OCI-M2 (cell line): Measurements from ENCODE around the gene STAT5A.
"Not testable (repeated sequence)": the region's sequence is repeated elsewhere in the genome, so short reads cannot be mapped to it uniquely, and the experiment has no call there.

ENCODE experiments used
- DNase-seq: peaks from one replicate; lab custom pipeline; 2025; ENCODE audit not compliant: unreplicated experiment; lab: John Stamatoyannopoulos, UW

The STAT5A gene

DNA sequence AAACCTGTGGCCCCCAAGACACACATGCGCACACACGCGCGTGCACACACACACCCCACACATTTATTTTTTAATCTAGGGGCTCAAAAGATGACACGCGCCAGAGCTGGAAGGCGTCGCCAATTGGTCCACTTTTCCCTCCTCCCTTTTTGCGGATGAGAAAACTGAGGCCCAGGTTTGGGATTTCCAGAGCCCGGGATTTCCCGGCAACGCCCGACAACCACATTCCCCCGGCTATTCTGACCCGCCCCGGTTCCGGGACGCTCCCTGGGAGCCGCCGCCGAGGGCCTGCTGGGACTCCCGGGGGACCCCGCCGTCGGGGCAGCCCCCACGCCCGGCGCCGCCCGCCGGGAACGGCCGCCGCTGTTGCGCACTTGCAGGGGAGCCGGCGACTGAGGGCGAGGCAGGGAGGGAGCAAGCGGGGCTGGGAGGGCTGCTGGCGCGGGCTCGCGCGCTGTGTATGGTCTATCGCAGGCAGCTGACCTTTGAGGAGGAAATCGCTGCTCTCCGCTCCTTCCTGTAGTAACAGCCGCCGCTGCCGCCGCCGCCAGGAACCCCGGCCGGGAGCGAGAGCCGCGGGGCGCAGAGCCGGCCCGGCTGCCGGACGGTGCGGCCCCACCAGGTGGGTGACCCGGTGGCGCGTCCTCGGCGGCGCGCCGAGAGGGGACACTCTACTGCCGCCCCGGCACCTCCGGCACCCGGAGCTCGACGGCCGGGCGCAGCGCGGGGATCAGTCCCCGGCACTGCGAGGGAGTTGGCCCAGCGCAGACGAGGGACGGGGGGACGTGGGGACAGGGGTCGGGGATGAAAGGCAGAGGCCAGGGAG lies at the start of gene STAT5A:
STAT5A (plus strand) TSS at position 522 of the 826 bp plus-strand sequence. CDS start 914 bp downstream, outside the sequence.
- DNase-seq, result no peak

DNA sequence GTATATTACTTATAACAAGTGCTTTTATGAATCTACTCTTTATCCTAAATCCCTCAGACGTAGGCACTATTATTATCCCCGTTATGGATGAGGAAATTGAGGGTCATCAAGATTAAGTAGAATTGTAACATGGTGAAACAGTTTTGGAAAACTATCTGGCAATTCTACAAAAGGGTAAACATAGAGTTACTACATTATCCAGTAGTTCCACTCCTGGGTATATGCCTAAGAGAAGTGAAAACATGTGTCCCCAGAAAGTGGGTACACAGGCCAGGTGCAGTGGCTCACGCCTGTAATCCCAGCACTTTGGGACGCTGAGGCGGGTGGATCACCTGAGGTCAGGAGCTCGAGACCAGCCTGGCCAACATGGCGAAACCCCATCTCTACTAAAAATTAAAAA lies 48.7 kb upstream of the STAT5A start:
- not testable (repeated sequence) for DNase-seq

DNA sequence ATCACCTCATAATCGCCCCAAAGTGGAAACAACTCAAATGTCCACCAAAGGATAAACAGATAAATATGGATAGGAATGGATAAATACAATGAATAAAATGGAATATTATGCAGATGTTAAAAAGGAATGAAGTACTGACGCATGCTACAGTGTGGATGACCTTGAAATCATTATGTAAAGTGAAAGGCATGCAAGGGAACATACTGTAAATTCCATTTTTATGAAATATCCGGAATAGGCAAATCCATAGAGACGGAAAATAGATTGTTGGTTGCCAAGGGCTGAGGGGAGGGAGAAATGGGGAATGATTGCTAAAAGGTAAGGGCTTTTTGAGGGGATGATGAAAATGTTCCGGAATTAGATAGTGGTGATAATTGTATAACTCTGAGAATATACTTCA lies 48.1 kb upstream of the STAT5A start:
- no peak for DNase-seq

DNA sequence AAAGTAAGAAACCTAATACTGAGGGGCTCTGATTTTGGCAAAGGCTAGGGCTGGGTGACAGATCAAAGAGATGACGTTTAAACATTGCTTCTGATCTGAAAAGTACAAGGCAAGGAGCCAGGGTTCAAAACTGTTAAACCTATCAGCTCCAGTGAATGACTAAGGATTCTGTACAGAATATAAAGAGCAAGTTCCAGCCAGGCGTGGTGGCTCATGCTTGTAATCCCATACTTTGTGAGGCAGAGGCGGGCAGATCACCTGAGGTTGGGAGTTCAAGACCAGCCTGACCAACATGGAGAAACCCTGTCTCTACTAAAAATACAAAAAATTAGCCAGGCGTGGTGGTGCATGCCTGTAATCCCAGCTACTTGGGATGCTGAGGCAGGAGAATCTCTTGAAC lies 47.4 kb upstream of the STAT5A start:
- DNase-seq, result not testable (repeated sequence)

DNA sequence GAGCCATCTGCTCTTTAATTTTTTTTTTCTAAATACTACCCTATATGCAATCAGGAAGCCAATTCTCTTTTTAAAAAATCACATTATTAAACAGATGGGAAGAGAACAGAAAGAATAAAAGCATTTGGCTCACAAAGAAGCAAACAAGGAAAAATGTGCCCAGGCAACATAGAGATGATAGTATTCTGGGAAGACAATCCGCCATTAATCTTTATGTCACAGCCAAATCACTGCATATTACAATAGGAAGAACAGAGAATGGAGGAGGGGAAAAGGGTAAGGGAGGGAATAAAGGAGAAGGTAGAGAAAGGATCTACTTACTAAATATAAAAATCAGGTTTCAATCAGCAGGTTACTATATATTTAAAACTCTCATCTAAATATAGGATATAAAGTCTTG lies 46.4 kb upstream of the STAT5A start:
- DNase-seq, result no peak

DNA sequence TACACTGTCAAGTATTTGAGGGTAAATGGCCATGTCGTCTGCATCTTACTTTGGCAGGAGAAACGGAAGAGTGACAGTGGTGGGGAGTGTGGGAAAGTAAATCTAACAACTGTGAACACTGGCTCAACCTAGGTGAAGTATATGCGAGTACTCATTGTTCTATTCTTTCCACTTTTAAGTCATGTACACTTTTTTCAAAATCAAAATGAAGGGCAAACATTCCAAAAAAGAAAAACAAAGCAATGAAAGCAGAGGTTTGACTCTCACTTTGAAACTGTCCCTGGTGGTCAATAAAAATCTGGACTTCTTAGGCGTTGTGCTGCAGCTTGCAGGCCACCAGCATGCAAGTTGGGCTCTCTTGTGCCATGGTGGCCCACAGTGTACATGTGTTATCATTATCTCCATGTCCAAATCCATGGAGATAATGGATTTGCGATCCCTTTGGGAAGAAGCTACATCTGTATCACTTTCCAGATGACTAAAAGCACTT lies 44.8 kb upstream of the STAT5A start:
- DNase-seq, result no peak

DNA sequence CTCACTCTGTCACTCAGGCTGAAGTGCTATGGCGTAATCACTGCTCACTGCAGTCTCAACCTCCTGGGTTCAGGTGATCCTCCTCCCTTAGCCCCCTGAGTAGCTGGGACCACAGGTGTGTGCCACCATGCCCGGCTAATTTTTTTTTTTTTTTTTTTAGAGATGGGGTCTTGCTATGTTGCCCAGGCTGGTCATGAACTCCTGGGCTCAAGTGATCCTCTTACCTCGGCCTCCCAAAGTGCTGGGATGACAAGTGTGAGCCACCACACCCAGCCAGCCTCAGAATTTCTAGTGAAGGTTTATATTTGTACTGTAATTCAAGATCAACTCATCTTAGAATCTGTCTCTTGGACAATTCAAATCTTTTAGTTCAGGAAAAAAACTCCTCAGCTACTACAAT lies 44.2 kb upstream of the STAT5A start:
- not testable (repeated sequence) for DNase-seq

DNA sequence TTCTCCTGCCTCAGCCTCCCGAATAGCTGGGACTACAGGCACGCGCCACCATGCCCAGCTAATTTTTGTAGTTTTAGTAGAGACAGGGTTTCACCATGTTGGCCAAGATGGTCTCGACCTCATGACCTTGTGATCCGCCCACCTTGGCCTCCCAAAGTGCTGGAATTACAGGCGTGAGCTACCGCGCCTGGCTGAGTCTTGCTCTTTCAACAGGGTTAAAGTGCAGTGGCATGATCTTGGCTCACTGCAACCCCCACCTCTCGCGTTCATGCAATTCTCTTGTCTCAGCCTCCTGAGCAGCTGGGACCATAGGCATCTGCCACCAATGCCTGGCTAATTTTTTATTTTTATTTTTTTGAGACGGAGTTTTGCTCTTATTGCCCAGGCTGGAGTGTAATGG lies 43.1 kb upstream of the STAT5A start:
- not testable (repeated sequence) for DNase-seq

DNA sequence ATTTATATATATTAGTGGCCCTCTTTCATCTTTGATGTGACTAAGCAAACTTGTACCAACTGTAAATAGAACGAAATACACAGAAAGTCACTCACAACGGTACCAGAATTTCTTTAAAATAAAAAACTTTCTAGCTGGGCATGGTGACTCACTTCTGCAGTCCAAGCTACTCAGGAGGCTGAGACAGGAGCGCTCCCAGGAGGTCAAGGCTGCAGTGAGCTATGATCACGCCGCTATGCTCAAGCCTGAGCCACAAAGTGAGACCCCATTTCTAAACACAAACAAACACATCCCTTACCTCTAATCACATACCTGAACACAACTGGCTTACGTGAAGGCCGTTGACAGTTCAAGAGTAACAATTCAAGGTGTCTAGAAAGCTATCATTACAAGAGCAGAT lies 41.8 kb upstream of the STAT5A start:
- no peak for DNase-seq

DNA sequence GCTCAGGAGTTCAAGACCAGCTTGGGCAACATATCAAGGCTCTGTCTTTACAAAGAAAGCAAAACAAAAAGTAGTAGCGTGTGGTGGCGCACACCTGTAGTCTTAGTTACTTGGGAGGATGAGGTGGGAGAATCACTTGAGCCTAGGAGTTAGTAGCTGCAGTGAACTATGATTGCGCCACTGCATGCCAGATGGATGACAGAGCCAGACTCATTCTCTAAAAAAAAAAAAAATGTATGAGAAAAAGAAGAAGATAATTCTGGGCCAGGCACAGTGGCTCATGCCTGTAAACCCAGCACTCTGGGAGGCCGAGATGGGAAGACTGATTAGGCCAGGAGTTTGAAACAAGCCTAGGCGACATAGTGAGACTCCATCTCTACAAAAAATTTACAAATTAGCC lies 40.6 kb upstream of the STAT5A start:
- no peak for DNase-seq

DNA sequence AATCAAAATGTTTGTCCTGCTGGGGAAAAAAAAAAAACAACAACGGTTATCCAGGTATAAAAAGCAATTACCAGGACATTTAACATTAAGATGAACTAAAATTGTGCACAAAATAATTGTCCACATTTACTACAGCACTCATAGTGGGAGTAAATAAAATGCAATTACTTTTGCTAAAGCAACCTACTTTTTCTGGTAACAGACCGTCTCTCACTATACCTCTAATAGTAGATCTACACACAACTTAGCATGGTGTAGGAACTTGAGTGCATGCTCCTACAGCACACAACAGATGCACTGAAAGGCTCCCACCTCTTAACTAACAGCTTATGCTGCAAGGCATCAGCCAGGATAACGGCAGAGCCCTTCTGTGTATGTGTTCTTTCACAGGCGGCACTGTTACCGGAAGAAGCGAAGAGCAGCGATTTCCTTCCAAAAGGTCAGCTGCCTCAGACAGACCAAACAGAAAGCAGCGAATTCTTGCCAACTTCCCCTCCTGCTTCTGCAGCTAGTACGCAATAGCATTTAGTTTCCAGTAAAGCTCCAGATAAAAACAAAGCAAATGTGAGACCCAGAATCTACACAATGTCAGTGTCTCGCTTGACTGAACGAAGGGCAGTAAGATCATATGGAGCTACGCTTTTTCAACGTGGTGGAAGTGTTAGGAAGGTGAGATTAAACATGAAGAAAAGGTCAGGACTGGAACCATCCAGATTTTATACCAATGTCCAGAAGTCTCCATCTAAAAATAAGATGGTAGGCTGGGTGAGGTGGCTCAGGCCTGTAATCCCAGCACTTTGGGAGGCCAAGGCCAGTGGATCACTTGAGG lies 39.7 kb upstream of the STAT5A start:
- peak; percentile 41 for DNase-seq

DNA sequence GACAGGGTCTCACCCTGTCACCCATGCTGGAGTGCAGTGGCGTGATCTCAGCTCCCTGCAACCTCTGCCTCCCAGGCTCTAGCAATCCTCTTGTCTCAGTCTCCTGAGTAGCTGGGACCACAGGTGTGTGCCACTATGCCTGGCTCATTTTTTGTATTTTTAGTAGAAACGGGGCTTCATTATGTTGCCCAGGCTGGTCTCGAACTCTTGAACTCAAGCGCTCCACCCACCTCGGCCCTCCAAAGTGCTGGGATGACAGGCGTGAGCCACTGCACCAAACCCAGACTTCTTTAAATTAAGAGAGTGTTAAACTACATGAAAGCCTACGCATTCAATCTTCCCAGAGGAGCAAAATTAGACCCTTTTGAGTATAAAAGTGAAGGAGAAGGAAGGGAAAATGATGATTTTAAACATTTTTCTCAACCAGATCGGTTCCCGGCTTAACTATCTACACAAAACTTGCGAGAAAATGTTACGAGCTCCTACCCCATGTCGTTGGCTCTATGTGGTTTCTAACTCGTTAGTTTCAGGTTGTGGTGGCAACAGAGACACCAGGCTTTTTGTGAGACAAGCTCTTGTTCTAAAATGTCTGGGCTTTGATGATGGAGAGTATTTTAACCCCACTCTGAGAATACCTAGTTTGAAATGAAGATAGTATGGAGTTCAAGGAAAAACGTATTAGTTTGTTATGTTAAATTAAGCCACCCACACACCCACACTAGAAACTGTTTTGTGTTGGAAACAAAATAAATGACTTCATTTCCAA lies 38.4 kb upstream of the STAT5A start:
- DNase-seq, result no peak

DNA sequence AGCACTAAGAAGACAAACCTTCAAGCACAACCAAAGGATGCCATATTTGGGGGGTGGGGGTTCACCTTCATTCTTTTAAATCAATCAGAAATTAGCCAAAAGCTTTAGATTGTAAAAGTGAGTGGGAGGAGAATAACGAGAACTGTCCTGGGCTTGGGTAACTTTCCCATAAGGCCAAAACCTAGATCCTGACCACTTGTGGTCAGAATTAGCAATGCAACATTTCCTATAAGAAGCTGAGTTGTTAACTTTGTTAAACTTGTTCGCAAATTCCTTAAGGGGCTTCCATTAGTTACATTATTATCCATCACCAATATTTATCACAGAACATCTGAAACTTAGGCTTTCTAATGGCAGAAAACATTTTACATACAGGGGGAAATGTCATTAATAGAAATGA lies 37.2 kb upstream of the STAT5A start:
- DNase-seq, result no peak

DNA sequence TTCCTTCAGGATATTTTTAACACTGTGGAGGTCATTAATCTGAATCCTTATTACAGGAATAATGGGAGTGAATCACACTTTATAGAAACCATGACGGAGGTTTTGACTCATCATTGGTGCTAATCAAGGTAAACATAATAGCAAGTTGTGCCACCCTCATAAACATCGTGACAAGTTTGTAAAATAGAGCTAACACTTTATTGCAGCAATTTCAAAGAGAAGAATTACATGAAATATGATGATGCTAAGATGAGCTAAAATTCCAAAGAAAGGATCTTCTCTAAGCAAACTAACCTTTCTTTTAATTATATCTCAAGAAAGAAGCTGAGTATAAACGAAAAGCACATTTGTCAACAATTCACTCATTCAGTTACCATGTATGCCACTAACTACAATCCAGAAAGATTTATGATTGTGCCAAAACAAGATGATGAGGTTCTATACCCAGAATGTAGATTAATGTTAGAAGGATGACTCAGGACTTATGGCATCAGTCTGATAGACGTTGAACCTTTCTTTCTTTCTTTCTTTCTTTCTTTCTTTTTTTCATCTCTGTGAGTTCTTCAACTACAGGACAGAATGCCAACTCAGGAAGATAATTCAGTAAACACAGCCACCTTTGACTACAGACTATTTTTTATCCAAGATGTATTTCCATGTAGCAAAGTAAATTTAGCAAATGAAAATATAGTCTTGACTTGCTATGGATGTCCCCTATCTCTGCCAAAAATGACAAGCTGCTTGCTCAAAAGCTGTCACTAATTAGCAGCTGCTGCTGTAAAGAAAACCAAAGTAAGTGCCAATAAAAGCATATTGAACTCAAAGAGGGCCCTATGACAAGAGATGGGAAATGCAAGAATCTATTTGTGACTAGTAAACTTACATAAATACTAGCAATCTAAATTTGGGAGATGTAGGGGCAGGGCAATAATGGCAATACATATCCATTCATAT lies 35.4 kb upstream of the STAT5A start:
- DNase-seq, result no peak

DNA sequence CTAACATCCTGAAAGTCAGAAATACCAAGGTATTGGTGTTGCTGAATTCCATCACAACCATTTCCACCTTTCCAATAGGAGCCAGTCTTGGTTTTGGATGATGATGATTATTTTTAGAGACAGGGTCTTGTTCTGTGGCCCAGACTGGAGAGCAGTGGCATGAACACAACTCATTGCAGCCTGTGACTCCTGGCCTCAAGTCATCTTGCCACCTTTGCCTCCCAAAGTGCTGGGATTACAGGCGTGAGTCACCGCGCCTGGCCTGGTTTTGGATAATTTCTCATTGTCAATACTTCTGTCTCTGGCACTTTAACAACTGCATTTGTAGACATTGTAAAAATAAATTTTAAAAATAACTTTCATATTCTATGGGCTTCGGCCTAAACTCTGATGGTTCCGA lies 34.7 kb upstream of the STAT5A start:
- no peak for DNase-seq

DNA sequence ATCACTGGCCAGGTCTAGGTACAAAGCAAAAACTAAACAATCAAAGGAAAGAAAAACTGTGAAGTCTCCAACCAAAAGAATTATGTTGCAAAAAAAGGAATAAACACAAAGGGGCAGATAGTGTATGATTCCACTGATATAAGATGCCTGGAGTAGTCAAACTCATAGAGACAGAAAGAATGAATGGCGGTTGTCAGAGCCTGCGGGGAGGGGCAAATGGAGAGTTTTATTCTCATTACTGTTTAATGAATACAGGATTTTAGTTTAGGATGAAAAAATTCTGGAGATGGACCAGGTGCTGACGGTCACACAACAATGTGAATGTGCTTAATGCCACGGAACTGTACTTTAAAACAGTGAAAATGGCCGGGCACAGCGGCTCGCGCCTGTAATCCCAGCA lies 32.9 kb upstream of the STAT5A start:
- no peak for DNase-seq

DNA sequence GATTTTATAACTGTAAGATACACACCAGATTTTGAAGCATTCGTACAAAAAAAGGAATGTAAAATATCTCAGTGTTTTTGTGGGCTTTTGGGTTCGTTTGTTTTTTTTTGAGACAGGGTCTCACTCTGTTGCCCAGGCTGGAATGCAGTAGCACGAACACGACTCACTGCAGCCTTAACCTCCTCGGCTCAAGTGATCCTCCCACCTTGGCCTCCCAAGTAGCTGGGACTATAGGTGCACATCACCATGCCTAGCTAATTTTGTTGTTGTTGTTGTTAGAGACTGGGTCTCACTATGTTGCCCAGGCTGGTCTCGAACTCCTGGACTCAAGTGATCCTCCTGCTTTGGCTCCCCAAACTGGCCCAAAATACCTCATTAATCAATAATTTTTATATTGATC lies 28.0 kb upstream of the STAT5A start:
- no peak for DNase-seq

DNA sequence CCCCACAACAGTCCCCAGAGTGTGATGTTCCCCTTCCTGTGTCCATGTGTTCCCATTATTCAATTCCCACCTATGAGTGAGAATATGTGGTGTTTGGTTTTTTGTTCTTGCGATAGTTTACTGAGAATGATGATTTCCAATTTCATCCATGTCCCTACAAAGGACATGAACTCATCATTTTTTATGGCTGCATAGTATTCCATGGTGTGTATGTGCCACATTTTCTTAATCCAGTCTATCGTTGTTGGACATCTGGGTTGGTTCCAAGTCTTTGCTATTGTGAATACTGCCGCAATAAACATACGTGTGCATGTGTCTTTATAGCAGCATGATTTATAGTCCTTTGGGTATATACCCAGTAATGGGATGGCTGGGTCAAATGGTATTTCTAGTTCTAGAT lies 23.9 kb upstream of the STAT5A start:
- DNase-seq, result not testable (repeated sequence)

DNA sequence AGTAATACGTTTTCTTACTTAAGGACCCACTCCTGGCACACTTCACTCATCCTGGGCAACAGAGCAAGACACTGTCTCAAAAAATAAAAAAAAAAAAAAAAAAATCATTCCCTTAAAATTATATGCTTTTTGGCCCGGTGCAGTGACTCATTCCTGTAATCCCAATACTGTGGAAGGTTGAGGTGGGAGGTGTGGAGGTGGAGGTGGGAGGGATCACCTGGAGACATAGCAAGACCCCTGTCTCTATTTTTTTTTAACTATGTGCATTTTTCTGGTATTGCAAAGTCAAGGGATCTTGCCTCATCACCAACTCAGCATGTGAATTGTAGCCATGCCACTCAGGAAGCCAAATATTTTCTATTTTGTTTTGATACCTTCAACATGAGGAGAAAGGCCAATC lies 21.8 kb upstream of the STAT5A start:
- no peak for DNase-seq
